GM10266 (cell line): Measurements from ENCODE around the gene LAPTM4A.
A peak's percentile ranks its signal among the peaks of the same experiment; 100 is the strongest.

ENCODE experiments used
- DNase-seq: peaks from one replicate; pipeline ENCODE4 v3.0.0; 2012; ENCODE audit errors: extremely low spot score
- CTCF ChIP-seq: IDR thresholded peaks from 2 replicates; pipeline ENCODE4 v1.5.1; 2012; ENCODE audit warnings: mild to moderate bottlenecking, low read depth; ENCODE audit not compliant: control insufficient read depth, insufficient read depth; ENCODE audit errors: missing control alignments

LAPTM4A gene

GRCh38 chr2:20051532-20052228 lies at the start of gene LAPTM4A:
TSS of gene LAPTM4A (minus strand) at chr2:20051628. CDS start at chr2:20051520, 108 bp downstream.
- no peak for TF ChIP-seq CTCF
- peak; percentile 93 for DNase-seq

GRCh38 chr2:20100711-20101110 lies 49.3 kb upstream of the LAPTM4A start:
- no peak for TF ChIP-seq CTCF
- DNase-seq, result no peak

GRCh38 chr2:20099780-20100179 lies 48.4 kb upstream of the LAPTM4A start:
- no peak for DNase-seq
- no peak for TF ChIP-seq CTCF

GRCh38 chr2:20097889-20098714 lies 46.7 kb upstream of the LAPTM4A start:
- DNase-seq, result peak; percentile 89
- TF ChIP-seq CTCF, result peak; percentile 92

- DNase-seq, result no peak
- no peak for TF ChIP-seq CTCF
Measured at GRCh38 chr2:20095469-20095868, 44.0 kb upstream of the LAPTM4A start.

GRCh38 chr2:20094955-20095354 lies 43.5 kb upstream of the LAPTM4A start:
- no peak for TF ChIP-seq CTCF
- no peak for DNase-seq
